Activated CD4-positive, CD25-positive, alpha-beta regulatory T cell (primary cell): Measurements from ENCODE around the gene VPS37C.
"Not testable (repeated sequence)": the region's sequence is repeated elsewhere in the genome, so short reads cannot be mapped to it uniquely, and the experiment has no call there.

ENCODE experiments used
- DNase-seq, 4 experiments: peaks; one replicate each; lab custom pipeline; 2025; lab: John Stamatoyannopoulos, UW

Gene VPS37C

GRCh38 chr11:61094167-61094566 lies 67.1 kb downstream of the VPS37C start:
- not testable (repeated sequence) for DNase-seq

GRCh38 chr11:61092908-61093763 lies 68.1 kb downstream of the VPS37C start:
- no peak for DNase-seq

- no peak for DNase-seq
Observed at GRCh38 chr11:61092280-61092766, 68.9 kb downstream of the VPS37C start.

GRCh38 chr11:61091373-61092279 lies 69.6 kb downstream of the VPS37C start:
- DNase-seq = no peak

GRCh38 chr11:61090982-61091372 lies 70.2 kb downstream of the VPS37C start:
- no peak for DNase-seq

- no peak for DNase-seq
Observed at GRCh38 chr11:61090521-61090920, 70.7 kb downstream of the VPS37C start.

GRCh38 chr11:61089806-61090491 lies 71.3 kb downstream of the VPS37C start:
- no peak for DNase-seq

GRCh38 chr11:61087426-61088119 lies 73.7 kb downstream of the VPS37C start:
- no peak for DNase-seq

- peak in 2 of 4 experiments; percentile 24 to 37 for DNase-seq
Observed at GRCh38 chr11:61083601-61084147, 77.6 kb downstream of the VPS37C start.

GRCh38 chr11:61082931-61083531 lies 78.2 kb downstream of the VPS37C start:
- no peak for DNase-seq

- no peak for DNase-seq
Observed at GRCh38 chr11:61082062-61082870, 79.0 kb downstream of the VPS37C start.

GRCh38 chr11:61080986-61081590 lies 80.1 kb downstream of the VPS37C start:
- no peak for DNase-seq

GRCh38 chr11:61080526-61080925 lies 80.7 kb downstream of the VPS37C start:
- no peak for DNase-seq
